IMR-90 (cell line): ENCODE results near the gene UXS1. TPM values are rescaled to one million over a fixed set of nuclear protein-coding genes. Genes with fewer than 3 reads are reported as not detected.

Experiments used
- ATAC-seq: fragments of 200-7000 bp; cut with Tn5 transposase; 2 replicates; pipeline ENCODE4 v1.9.1; 2020; ENCODE audit warnings: low read depth, mild to moderate bottlenecking, moderate library complexity
- BruUV-seq: library from RNA; stranded (reverse); fragments of 400-500 nt; replicated peaks from 2 replicates; lab custom pipeline; 2021; lab: Mats Ljungman, UMichigan
- CTCF ChIA-PET: fragments of 300-600 bp; formaldehyde crosslinking; extraction: SDS; loops from one replicate; lab custom pipeline; 2021; ENCODE audit warnings: antibody characterized with exemption; lab: Yijun Ruan, JAX
- POLR2A ChIA-PET: fragments of 300-600 bp; sonication (Branson Sonifier 250); formaldehyde crosslinking; loops from one replicate; lab custom pipeline; 2022; ENCODE audit warnings: antibody characterized with exemption; ENCODE audit not compliant: unreplicated experiment; lab: Charles Lee
- DNase-seq: peaks from one replicate; pipeline ENCODE4 v3.0.0; 2013
- H2AFZ ChIP-seq: replicated peaks from 2 replicates; pipeline ENCODE3; 2013; ENCODE audit warnings: low read length, mild to moderate bottlenecking; ENCODE audit not compliant: poor library complexity
- H2AK5ac ChIP-seq: 2 replicates; pipeline ENCODE4 v1.6.1; 2013; ENCODE audit warnings: low read depth, low read length, inconsistent platforms
- H2AK9ac ChIP-seq: replicated peaks from 2 replicates; pipeline ENCODE3; 2013; ENCODE audit warnings: mild to moderate bottlenecking, low read depth, low read length, moderate library complexity; ENCODE audit not compliant: poor library complexity
- H2BK120ac ChIP-seq: 2 replicates; pipeline ENCODE4 v1.6.1; 2013; ENCODE audit warnings: low read depth, low read length, inconsistent platforms
- H2BK15ac ChIP-seq: 3 replicates; pipeline ENCODE4 v1.6.1; 2013; ENCODE audit warnings: low read depth, low read length, inconsistent platforms
- H2BK20ac ChIP-seq: 2 replicates; pipeline ENCODE4 v1.6.1; 2013; ENCODE audit warnings: low read depth, mild to moderate bottlenecking, inconsistent platforms, low read length, moderate library complexity
- H2BK5ac ChIP-seq: 2 replicates; pipeline ENCODE4 v1.6.1; 2013; ENCODE audit warnings: mild to moderate bottlenecking, low read depth, low read length, inconsistent platforms; ENCODE audit not compliant: poor library complexity, severe bottlenecking
- H3K14ac ChIP-seq: replicated peaks from 2 replicates; pipeline ENCODE4 v1.6.1; 2013; ENCODE audit warnings: low read depth, low read length, inconsistent platforms
- H3K18ac ChIP-seq: 2 replicates; pipeline ENCODE4 v1.6.1; 2013; ENCODE audit warnings: low read depth, low read length, control low read depth
- H3K23ac ChIP-seq: 2 replicates; pipeline ENCODE4 v1.6.1; 2013; ENCODE audit warnings: low read depth, low read length, inconsistent platforms
- H3K27ac ChIP-seq: 2 replicates; pipeline ENCODE4 v1.5.1; 2013; ENCODE audit warnings: mild to moderate bottlenecking, control low read depth, low read length; ENCODE audit not compliant: insufficient read depth
- H3K27me3 ChIP-seq: 2 replicates; pipeline ENCODE4 v1.6.1; 2013; ENCODE audit warnings: low read length; ENCODE audit not compliant: control insufficient read depth, insufficient read depth
- H3K36me3 ChIP-seq: 2 replicates; pipeline ENCODE4 v1.6.1; 2013; ENCODE audit warnings: low read length, mixed read lengths; ENCODE audit not compliant: control insufficient read depth, insufficient read depth
- H3K4ac ChIP-seq: 2 replicates; pipeline ENCODE4 v1.6.1; 2013; ENCODE audit warnings: low read depth, low read length, inconsistent platforms
- H3K4me1 ChIP-seq: 2 replicates; pipeline ENCODE4 v1.6.1; 2013; ENCODE audit warnings: low read length, mixed read lengths; ENCODE audit not compliant: control insufficient read depth, insufficient read depth
- H3K4me2 ChIP-seq: 2 replicates; pipeline ENCODE4 v1.6.1; 2013; ENCODE audit warnings: low read depth, mild to moderate bottlenecking, control low read depth, low read length, moderate library complexity
- H3K4me3 ChIP-seq: 2 replicates; pipeline ENCODE4 v1.5.1; 2013; ENCODE audit warnings: low read depth, mild to moderate bottlenecking, control low read depth, low read length, moderate library complexity; ENCODE audit not compliant: insufficient read depth
- H3K56ac ChIP-seq: 2 replicates; pipeline ENCODE4 v1.6.1; 2013; ENCODE audit warnings: low read length, inconsistent platforms; ENCODE audit not compliant: insufficient read depth; ENCODE audit errors: extremely low read depth
- H3K79me1 ChIP-seq, 2 experiments: 2 replicates each; pipeline ENCODE4 v1.6.1; 2013; ENCODE audit warnings: low read length in 2 of 2, inconsistent platforms in 1 of 2, low read depth in 1 of 2
- H3K9ac ChIP-seq: 2 replicates; pipeline ENCODE4 v1.6.1; 2013; ENCODE audit warnings: low read depth, low read length, control low read depth
- H3K9me1 ChIP-seq: 2 replicates; pipeline ENCODE4 v1.6.1; 2013; ENCODE audit warnings: low read length, inconsistent platforms; ENCODE audit not compliant: insufficient read depth
- H3K9me3 ChIP-seq: 2 replicates; pipeline ENCODE4 v1.6.1; 2013; ENCODE audit warnings: low read length; ENCODE audit not compliant: control insufficient read depth, insufficient read depth
- H4K20me1 ChIP-seq: 2 replicates; pipeline ENCODE4 v1.6.1; 2013; ENCODE audit warnings: low read length, inconsistent platforms; ENCODE audit not compliant: insufficient read depth
- H4K5ac ChIP-seq: 2 replicates; pipeline ENCODE4 v1.6.1; 2013; ENCODE audit warnings: mild to moderate bottlenecking, low read depth, low read length, control low read depth
- H4K8ac ChIP-seq, 2 experiments: 2 replicates each; pipeline ENCODE4 v1.6.1; 2013; ENCODE audit warnings: low read depth in 2 of 2, low read length in 2 of 2, control low read depth in 1 of 2, inconsistent platforms in 1 of 2
- H4K91ac ChIP-seq: 2 replicates; pipeline ENCODE4 v1.6.1; 2013; ENCODE audit warnings: low read depth, low read length, inconsistent platforms; ENCODE audit not compliant: insufficient read depth
- BHLHE40 ChIP-seq: fragments of 150-350 bp; IDR thresholded peaks from 2 replicates; pipeline ENCODE4 v1.6.1; 2016; ENCODE audit warnings: mild to moderate bottlenecking, low read depth, low read length
- CEBPB ChIP-seq: IDR thresholded peaks from 2 replicates; pipeline ENCODE4 v1.6.1; 2012; ENCODE audit warnings: low read depth, low read length, improper control_type of control experiment
- CHD1 ChIP-seq: IDR thresholded peaks from 2 replicates; pipeline ENCODE4 v1.6.1; 2012; ENCODE audit warnings: low read depth, low read length, improper control_type of control experiment
- CTCF ChIP-seq: conservative IDR thresholded peaks from 2 replicates; pipeline ENCODE4 v1.5.1; 2012; ENCODE audit warnings: mild to moderate bottlenecking, low read depth, low read length, improper control_type of control experiment
- ELK1 ChIP-seq: fragments of 150-350 bp; IDR thresholded peaks from 2 replicates; pipeline ENCODE4 v1.6.1; 2016; ENCODE audit warnings: low read depth, mild to moderate bottlenecking, low read length, moderate library complexity, borderline replicate concordance
- FOS ChIP-seq: fragments of 150-350 bp; IDR thresholded peaks from 2 replicates; pipeline ENCODE4 v1.6.1; 2016; ENCODE audit warnings: low read depth, low read length
- MAFK ChIP-seq: IDR thresholded peaks from 2 replicates; pipeline ENCODE4 v1.6.1; 2012; ENCODE audit warnings: low read depth, low read length, improper control_type of control experiment
- POLR2A ChIP-seq: IDR thresholded peaks from 2 replicates; pipeline ENCODE4 v1.6.1; 2012; ENCODE audit warnings: mild to moderate bottlenecking, low read depth, low read length
- RCOR1 ChIP-seq: IDR thresholded peaks from 2 replicates; pipeline ENCODE4 v1.6.1; 2012; ENCODE audit warnings: mild to moderate bottlenecking, low read length, improper control_type of control experiment; ENCODE audit not compliant: insufficient replicate concordance
- RFX5 ChIP-seq: IDR thresholded peaks from 2 replicates; pipeline ENCODE4 v1.8.0; 2012; ENCODE audit warnings: low read depth, mild to moderate bottlenecking, low read length, moderate library complexity
- SMC3 ChIP-seq: fragments of 150-350 bp; IDR thresholded peaks from 2 replicates; pipeline ENCODE4 v1.6.1; 2016; ENCODE audit warnings: low read depth, mild to moderate bottlenecking, antibody characterized with exemption, low read length, moderate library complexity
- USF2 ChIP-seq: fragments of 150-350 bp; IDR thresholded peaks from 2 replicates; pipeline ENCODE4 v1.6.1; 2017; ENCODE audit warnings: mild to moderate bottlenecking, antibody characterized with exemption, low read length, low read depth
- WGBS, 2 experiments: methylation state at CpG; one replicate each; pipeline versions ENCODE4 v1.1.5 to v1.1.7; 2013; ENCODE audit warnings: missing lambda C conversion rate in 2 of 2; ENCODE audit not compliant: insufficient read length in 1 of 2; ENCODE audit errors: extremely low coverage in 2 of 2; 5-methylcytosine and 5-hydroxymethylcytosine counted together
- dilution Hi-C: fragments of 300-500 bp; cut with HindIII; formaldehyde crosslinking; loops from one replicate; pipeline ENCODE4 v1.14.3; 2018; ENCODE audit warnings: low sequenced_read_pairs; ENCODE audit not compliant: unreplicated experiment
- in situ Hi-C: fragments of 300-500 bp; cut with MboI; formaldehyde crosslinking; loops from 3 replicates; pipeline ENCODE4 v1.14.3; 2019; ENCODE audit warnings: low sequenced_read_pairs, inconsistent platforms, mixed read lengths
- intact Hi-C: fragments of 100-400 bp; cut with micrococcal nuclease; formaldehyde crosslinking; loops from 2 replicates; pipeline ENCODE4 v1.10.0; 2022
- polyA plus RNA-seq, 3 experiments: library from polyadenylated mRNA; depleted of rRNA; stranded (reverse); fragments of >200 nt; gene quantifications; 2 replicates each; pipeline ENCODE4 v1.2.3, GENCODE V29; 2012; ENCODE audit warnings: low replicate concordance in 1 of 3
- total RNA-seq: library from RNA; depleted of rRNA; stranded (reverse); fragments of >200 nt; gene quantifications from 2 replicates; pipeline ENCODE4 v1.2.3, GENCODE V29; 2012

UXS1 gene
- total and polyA plus RNA-seq, 2 of the 4 experiments (the other 2 are of a cell fraction), result 33.7 to 54.3 TPM

- DNase-seq, result no peak
- Histone ChIP-seq H3K4me2 (no peak overlapping the region), H3K9ac (no peak overlapping the region), H2AFZ (no peak overlapping the region), H2BK5ac (no peak overlapping the region), H4K91ac (no peak overlapping the region), H3K4me1 (peaks cover 6% of the 10 kb centered on the region; the same call in 1 of the 2 replicates), H4K20me1 (no peaks in the 10 kb centered on the region), H3K4me3 (no peak overlapping the region), H3K23ac (no peak overlapping the region), H3K9me1 (peaks cover 11% of the 10 kb centered on the region), H3K56ac (no peak overlapping the region), H3K4ac (no peak overlapping the region), H3K27me3 (no peaks in the 10 kb centered on the region), H2AK9ac (peak overlapping the region; percentile 24), H2BK120ac (no peak overlapping the region), H3K36me3 (peaks cover 4% of the 10 kb centered on the region; the same call in 1 of the 2 replicates), H2AK5ac (peak overlapping the region; percentile 27; the same call in 1 of the 2 replicates), H3K27ac (no peak overlapping the region), H3K18ac (no peak overlapping the region), H2BK20ac (no peak overlapping the region), H4K8ac (no peak overlapping the region), H3K14ac (no peak overlapping the region; the same call in 1 of the 2 replicates), H3K79me1 (peaks cover 9 to 11% of the 10 kb centered on the region in 2 experiments), H3K9me3 (no peaks in the 10 kb centered on the region), H2BK15ac (no peak overlapping the region), H4K5ac (no peak overlapping the region)
- in situ Hi-C loops, result no loop called here
- ChIA-PET CTCF (no interaction called here), POLR2A (no interaction called here)
- no peak for TF ChIP-seq CTCF
- TF ChIP-seq CEBPB, result no peak
- no peak for TF ChIP-seq RCOR1
- TF ChIP-seq ELK1, result no peak
- TF ChIP-seq POLR2A, result no peak
- TF ChIP-seq BHLHE40, result no peak
- TF ChIP-seq USF2, result no peak
- TF ChIP-seq RFX5, result no peak
- no peak for TF ChIP-seq FOS
- TF ChIP-seq CHD1, result no peak
- TF ChIP-seq SMC3, result no peak
- TF ChIP-seq MAFK, result no peak
- intact Hi-C loops, result no loop called here
- ATAC-seq, result no peak
- BruUV-seq, result no TSS peak
- WGBS, 2 experiments, result 74% methylated on average over 3 of the region's 13 CpGs; no CpG with 5 or more reads in 1 of the 2 experiments
- dilution Hi-C loops, result no loop called here
Measured at GRCh38 chr2:106130251-106130998, 63.7 kb downstream of the UXS1 start.
